Coronary artery (tissue), 2 donors: Measurements from ENCODE around the gene MOB1A.

Experiments used
- DNase-seq: peaks from one replicate; pipeline ENCODE4 v3.0.0-alpha.2; 2017; ENCODE audit warnings: low spot score
- H3K27ac ChIP-seq, 2 donors: fragments of 200-600 bp; sonication (generic); one replicate each; pipeline ENCODE4 v1.5.1; 2016 to 2019
- H3K4me3 ChIP-seq: fragments of 200-600 bp; sonication (generic); 2 replicates; pipeline ENCODE4 v1.5.1; 2016; ENCODE audit warnings: mild to moderate bottlenecking, moderate library complexity
- CTCF ChIP-seq: fragments of 200-600 bp; sonication (generic); IDR thresholded peaks from one replicate; pipeline ENCODE4 v1.5.1; 2019; ENCODE audit warnings: antibody characterized with exemption

Gene MOB1A

DNA sequence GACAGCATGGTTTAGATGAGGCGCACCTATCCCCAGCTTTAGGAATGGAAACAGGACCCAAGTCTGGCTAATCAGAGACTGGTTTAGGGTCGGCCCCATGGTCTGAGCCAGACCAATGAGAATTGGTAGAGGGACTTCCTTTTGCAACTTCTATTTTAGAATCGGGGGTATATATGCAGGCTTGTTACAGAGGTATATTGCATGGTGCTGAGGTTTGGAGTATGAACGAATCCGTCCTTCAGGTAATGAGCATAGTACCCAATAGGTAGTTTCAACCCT lies 29.5 kb downstream of the MOB1A start:
- no peak for DNase-seq
- TF ChIP-seq CTCF: no peak
- H3K27ac ChIP-seq: no peak overlapping the region
- H3K4me3 ChIP-seq: no peak overlapping the region

DNA sequence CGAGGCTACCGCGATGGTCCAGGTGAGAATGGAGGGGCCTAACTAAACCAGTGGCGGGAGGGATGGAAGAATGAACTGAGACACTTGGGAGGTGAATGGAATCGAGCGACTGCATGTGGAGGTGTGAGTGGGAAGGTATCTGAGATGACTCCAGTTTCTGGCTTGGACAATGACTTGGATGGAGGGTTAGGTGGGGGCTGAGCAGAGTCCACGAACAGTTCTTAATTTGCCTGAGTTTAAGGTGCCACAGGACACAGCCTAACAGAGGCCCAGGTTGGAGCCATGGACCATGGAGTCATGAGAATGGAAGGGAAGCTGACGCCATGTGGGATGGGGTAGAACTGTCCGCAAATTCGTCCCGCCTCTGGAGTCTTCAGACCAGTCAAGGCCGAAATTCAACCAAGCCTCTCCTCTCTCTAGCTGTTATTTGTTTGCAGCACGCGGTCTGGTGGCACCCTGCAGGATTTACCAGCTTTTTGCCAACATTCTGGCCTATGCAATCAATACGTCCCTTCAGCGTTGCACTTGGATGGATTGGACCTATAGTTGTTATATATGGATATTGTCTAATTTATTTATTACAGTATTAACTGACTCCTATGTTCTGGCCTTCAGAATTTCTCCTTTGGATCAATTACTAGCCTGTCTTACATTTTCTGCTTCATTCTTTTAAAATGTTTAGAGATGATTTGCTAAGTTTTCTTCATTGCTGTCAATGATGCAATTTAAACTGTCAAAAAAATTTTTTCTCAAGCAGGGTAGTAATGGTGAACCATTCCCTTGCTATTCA lies 30.0 kb downstream of the MOB1A start:
- no peak for DNase-seq
- no peak for TF ChIP-seq CTCF
- H3K27ac ChIP-seq: peak overlapping the region; percentile 35 to 85
- H3K4me3 ChIP-seq: peak overlapping the region; percentile 96

DNA sequence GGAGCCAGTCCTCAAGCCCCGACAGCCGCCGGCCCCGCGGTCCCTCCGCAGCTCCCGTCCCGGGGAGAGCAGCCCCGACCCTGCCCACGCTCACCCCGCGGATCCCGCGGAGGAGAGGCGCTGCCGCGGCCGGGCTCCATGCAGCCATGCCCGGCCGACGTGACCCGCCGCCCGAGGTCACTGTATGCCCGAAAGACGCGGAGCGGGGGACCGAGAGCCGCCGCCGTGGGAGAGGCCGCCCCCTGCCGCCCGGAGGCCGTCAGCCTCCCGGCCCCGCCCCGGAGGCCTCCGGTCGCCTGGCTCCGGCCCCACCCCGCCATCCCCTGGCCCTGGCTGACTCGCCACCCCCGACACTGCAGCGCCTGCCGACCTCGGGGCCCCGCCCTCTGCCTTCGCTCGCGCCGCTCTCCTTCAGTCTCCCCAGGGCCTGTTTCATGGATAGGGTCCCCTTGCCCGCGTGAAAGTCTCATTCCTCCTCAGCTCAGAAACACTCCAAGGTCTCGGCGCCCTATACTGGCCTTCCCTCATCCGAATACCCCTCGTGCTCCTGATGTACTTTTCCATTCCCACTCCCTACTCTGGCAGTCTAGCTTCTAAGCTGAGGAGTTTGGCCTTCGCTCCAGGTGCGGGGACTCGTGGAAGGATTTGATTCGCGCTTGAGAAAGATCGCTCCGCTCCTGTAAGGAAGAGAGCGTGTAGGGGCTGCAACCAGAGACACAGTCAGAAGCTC lies 30.8 kb downstream of the MOB1A start, which contains the start of gene BOLA3:
Gene BOLA3 (minus strand): TSS at position 186 of the 730 bp plus-strand sequence. CDS start 38 bp downstream, at position 148.
- DNase-seq: peak; percentile 89
- Histone ChIP-seq H3K27ac (peak within 1 kb of the TSS; percentile 35 to 85), H3K4me3 (peak within 1 kb of the TSS; percentile 96)
- peak; percentile 52 for TF ChIP-seq CTCF

DNA sequence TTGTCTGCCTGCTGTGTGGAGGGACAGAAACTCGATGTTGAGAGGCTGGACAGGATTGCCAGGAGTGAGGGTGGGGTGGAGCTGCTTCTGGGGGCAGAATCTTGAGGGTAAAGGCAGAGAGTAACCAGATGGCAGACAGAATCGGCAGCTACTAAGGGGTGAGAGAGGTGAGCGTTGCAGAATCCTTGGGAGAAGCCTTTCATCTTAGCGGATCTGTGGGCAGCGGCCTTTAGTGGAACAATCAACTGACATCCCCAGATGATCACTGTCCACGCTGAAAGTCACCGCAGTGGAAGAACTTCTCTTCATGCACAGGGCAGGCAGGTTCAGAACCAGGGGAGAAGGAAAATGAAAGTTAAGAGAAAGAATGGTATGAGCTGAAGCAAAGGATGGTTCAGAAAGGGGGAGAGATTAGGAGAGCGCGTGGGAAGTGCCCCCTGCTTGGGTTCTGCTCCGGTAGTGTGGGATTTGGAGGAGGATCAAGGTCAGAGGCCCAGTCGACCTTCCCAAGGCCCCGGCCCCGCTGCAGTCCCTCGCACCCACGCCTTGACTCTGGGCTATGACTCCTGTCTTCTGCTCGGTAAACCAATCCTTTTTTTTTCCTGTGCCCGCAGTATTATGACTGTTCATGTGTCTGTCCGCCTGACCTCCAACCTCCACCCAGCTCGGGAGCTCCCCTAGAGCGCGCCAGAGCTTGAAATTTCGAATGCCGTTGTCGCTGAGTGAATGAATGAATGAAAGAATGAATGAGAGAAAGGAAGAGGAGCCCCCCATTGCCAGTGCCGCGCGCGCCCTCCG lies 31.6 kb downstream of the MOB1A start:
- DNase-seq: no peak
- no peak for TF ChIP-seq CTCF
- peak overlapping the region; percentile 35 to 85 for H3K27ac ChIP-seq
- peak overlapping the region; percentile 96 for H3K4me3 ChIP-seq

GRCh38 chr2:74142340-74142739 lies 36.3 kb downstream of the MOB1A start:
- no peak overlapping the region for H3K4me3 ChIP-seq
- TF ChIP-seq CTCF: no peak

GRCh38 chr2:74138600-74139323 lies 39.9 kb downstream of the MOB1A start:
- TF ChIP-seq CTCF: no peak
- H3K4me3 ChIP-seq: no peak overlapping the region
- DNase-seq: no peak
- no peak overlapping the region for H3K27ac ChIP-seq

More at GRCh38 chr2:74142340-74142739, 36.3 kb downstream of the MOB1A start:
- no peak overlapping the region for H3K27ac ChIP-seq
- no peak for DNase-seq
